Small intestine (tissue), 7 donors: Measurements from ENCODE around the gene IQCH. TPM values are rescaled to one million over a fixed set of nuclear protein-coding genes. Genes with fewer than 3 reads are reported as not detected.

Source experiments
- DNase-seq, 2 donors: peaks; one replicate each; pipeline versions ENCODE4 v3.0.0 to v3.0.0-alpha.2; 2013
- FAIRE-seq: peaks from 2 replicates; lab custom pipeline; 2012; peaks lifted over from hg19 to GRCh38; lab: Jason Lieb, UNC
- H3K27ac ChIP-seq, 3 donors: one replicate each; pipeline ENCODE4 v1.5.1; 2013; ENCODE audit warnings: low read length in 2 of 3, mild to moderate bottlenecking in 2 of 3, control low read depth in 1 of 3, inconsistent platforms in 1 of 3, low read depth in 1 of 3, moderate library complexity in 1 of 3
- H3K27me3 ChIP-seq, 3 donors: one replicate each; pipeline ENCODE4 v1.6.1; 2013; ENCODE audit warnings: low read length in 3 of 3, inconsistent platforms in 1 of 3; ENCODE audit not compliant: control insufficient read depth in 3 of 3, insufficient read depth in 3 of 3
- H3K36me3 ChIP-seq, 3 donors: one replicate each; pipeline ENCODE4 v1.6.1; 2013; ENCODE audit warnings: low read length in 3 of 3, inconsistent platforms in 1 of 3, low read depth in 1 of 3, mild to moderate bottlenecking in 1 of 3, moderate library complexity in 1 of 3; ENCODE audit not compliant: control insufficient read depth in 3 of 3, insufficient read depth in 2 of 3
- H3K4me1 ChIP-seq, 3 donors: one replicate each; pipeline ENCODE4 v1.6.1; 2013; ENCODE audit warnings: low read length in 2 of 3, inconsistent platforms in 1 of 3, low read depth in 1 of 3, mild to moderate bottlenecking in 1 of 3, moderate library complexity in 1 of 3; ENCODE audit not compliant: control insufficient read depth in 3 of 3, insufficient read depth in 2 of 3
- H3K4me3 ChIP-seq, 3 donors: one replicate each; pipeline ENCODE4 v1.5.1; 2013; ENCODE audit warnings: low read length in 3 of 3, control low read depth in 1 of 3, inconsistent platforms in 1 of 3, low read depth in 1 of 3, mild to moderate bottlenecking in 1 of 3, moderate library complexity in 1 of 3
- H3K9me3 ChIP-seq, 2 donors: one replicate each; pipeline ENCODE4 v1.6.1; 2013; ENCODE audit warnings: low read depth in 1 of 2, low read length in 1 of 2; ENCODE audit not compliant: control insufficient read depth in 2 of 2, insufficient read depth in 1 of 2
- WGBS, 3 donors: extraction: QIAGEN DNeasy Blood & Tissue Kit; methylation state at CpG; one replicate each; pipeline ENCODE4 v1.1.7; 2013; 5-methylcytosine and 5-hydroxymethylcytosine counted together
- polyA plus RNA-seq, 4 donors: library from polyadenylated mRNA; stranded (reverse) in 3 of 4; unstranded in 1 of 4; fragments of 200-250 nt in 3 of 4; fragments of 120-200 nt in 1 of 4; gene quantifications; one replicate each; pipeline versions ENCODE4 v1.2.1 to v1.2.3, GENCODE V29; 2013
- donor health status: healthy with polysubstance abuse.
- donor health status: control.
- donor health status: control.
- donor health status: Bipolar disorder and iron deficiency.
- donor health status: healthy.

Gene IQCH
- polyA plus RNA-seq, 4 donors: 0.27 to 0.72 (median 0.36) TPM; not detected in 1

GRCh38 chr15:67533873-67534272, 279.3 kb downstream of the IQCH start:
- WGBS, 3 donors: 81 to 95% (median 88%) methylated on average over 1 of the region's 1 CpG
- no peaks in the 10 kb centered on the region for H3K9me3 ChIP-seq
- FAIRE-seq: no peak
- H3K4me1 ChIP-seq: no peaks in the 10 kb centered on the region
- DNase-seq: no peak
- no peaks in the 10 kb centered on the region for H3K27me3 ChIP-seq
- H3K4me3 ChIP-seq: no peak overlapping the region
- H3K36me3 ChIP-seq: no peaks in the 10 kb centered on the region
- H3K27ac ChIP-seq: no peak overlapping the region

- Histone ChIP-seq H3K4me1 (no peaks in the 10 kb centered on the region), H3K4me3 (no peak overlapping the region), H3K27me3 (no peaks in the 10 kb centered on the region), H3K36me3 (no peaks in the 10 kb centered on the region), H3K27ac (no peak overlapping the region), H3K9me3 (no peaks in the 10 kb centered on the region)
- FAIRE-seq (no peak), DNase-seq (no peak)
- 93 to 96% (median 93%) methylated on average over 1 of the region's 1 CpG for WGBS, 3 donors
Observed at GRCh38 chr15:67534360-67534759, 279.8 kb downstream of the IQCH start.

- H3K27me3 ChIP-seq: no peaks in the 10 kb centered on the region
- H3K4me1 ChIP-seq: no peaks in the 10 kb centered on the region
- no peaks in the 10 kb centered on the region for H3K36me3 ChIP-seq
- 94 to 100% (median 100%) methylated on average over 1 of the region's 1 CpG for WGBS, 3 donors
- peak in 1 of 2 donors; percentile 20 for DNase-seq
- no peak overlapping the region for H3K27ac ChIP-seq
- FAIRE-seq: no peak
- no peak overlapping the region for H3K4me3 ChIP-seq
- H3K9me3 ChIP-seq: no peaks in the 10 kb centered on the region
Observed at GRCh38 chr15:67537771-67538170, 283.2 kb downstream of the IQCH start.

GRCh38 chr15:67542420-67543347, 288.1 kb downstream of the IQCH start, which contains the start of gene MAP2K5:
Gene MAP2K5 (plus strand): TSS chr15:67542703. CDS start chr15:67543336, 633 bp downstream.
- Histone ChIP-seq H3K4me1 (peaks cover 0 to 7% (median 2%) of the 10 kb centered on the region in 3 donors), H3K4me3 (peak within 1 kb of the TSS; percentile 87 to 94 (median 88)), H3K36me3 (peaks cover 0 to 10% (median 3%) of the 10 kb centered on the region in 3 donors), H3K27ac (peak within 1 kb of the TSS; percentile 88 to 96 (median 92)), H3K9me3 (no peaks in the 10 kb centered on the region), H3K27me3 (no peaks in the 10 kb centered on the region)
- WGBS, 3 donors: 0 to 1% (median 0%) methylated on average over 65 to 91 of the region's 91 CpGs
- no peak for FAIRE-seq
- DNase-seq: peak; percentile 83 to 92

GRCh38 chr15:67543348-67543718, 288.7 kb downstream of the IQCH start:
- peaks cover 0 to 10% (median 3%) of the 10 kb centered on the region in 3 donors for H3K36me3 ChIP-seq
- FAIRE-seq (no peak), DNase-seq (peak in 1 of 2 donors; percentile 37)
- peak overlapping the region; percentile 87 to 94 (median 88) for H3K4me3 ChIP-seq
- 21 to 33% (median 28%) methylated on average over 7 of the region's 7 CpGs for WGBS, 3 donors
- H3K27me3 ChIP-seq: no peaks in the 10 kb centered on the region
- peaks cover 0 to 7% (median 2%) of the 10 kb centered on the region in 3 donors for H3K4me1 ChIP-seq
- peak overlapping the region; percentile 76 to 96 (median 92) for H3K27ac ChIP-seq
- no peaks in the 10 kb centered on the region for H3K9me3 ChIP-seq

- Histone ChIP-seq H3K27me3 (no peaks in the 10 kb centered on the region), H3K36me3 (peaks cover 0 to 10% (median 3%) of the 10 kb centered on the region in 3 donors), H3K4me1 (peaks cover 0 to 7% (median 2%) of the 10 kb centered on the region in 3 donors), H3K4me3 (no peak overlapping the region), H3K27ac (no peak overlapping the region), H3K9me3 (no peaks in the 10 kb centered on the region)
- no peak for DNase-seq
- WGBS, 3 donors: 79 to 97% (median 91%) methylated on average over 3 of the region's 3 CpGs
- FAIRE-seq: no peak
Observed at GRCh38 chr15:67544475-67544874, 289.9 kb downstream of the IQCH start.

GRCh38 chr15:67545864-67546263, 291.3 kb downstream of the IQCH start:
- H3K9me3 ChIP-seq: no peaks in the 10 kb centered on the region
- 68 to 83% (median 70%) methylated on average over 3 of the region's 3 CpGs for WGBS, 3 donors
- FAIRE-seq: no peak
- H3K4me1 ChIP-seq: peaks cover 0 to 7% (median 2%) of the 10 kb centered on the region in 3 donors
- no peak overlapping the region for H3K4me3 ChIP-seq
- H3K36me3 ChIP-seq: peaks cover 0 to 16% (median 3%) of the 10 kb centered on the region in 3 donors
- H3K27ac ChIP-seq: no peak overlapping the region
- H3K27me3 ChIP-seq: no peaks in the 10 kb centered on the region
- DNase-seq: no peak

- Histone ChIP-seq H3K9me3 (no peaks in the 10 kb centered on the region), H3K27ac (no peak overlapping the region), H3K4me3 (no peak overlapping the region), H3K27me3 (no peaks in the 10 kb centered on the region), H3K36me3 (peaks cover 3 to 21% (median 3%) of the 10 kb centered on the region in 3 donors), H3K4me1 (peaks cover 0 to 7% (median 6%) of the 10 kb centered on the region in 3 donors)
- FAIRE-seq (no peak), DNase-seq (peak in 1 of 2 donors; percentile 25)
- WGBS, 3 donors: 35 to 65% (median 49%) methylated on average over 2 of the region's 2 CpGs
Observed at GRCh38 chr15:67547064-67547463, 292.5 kb downstream of the IQCH start.
